ENCODE measurements around the gene TMUB2. TPM values are rescaled to one million over a fixed set of nuclear protein-coding genes. Genes with fewer than 3 reads are reported as not detected.

TMUB2 gene
- total and polyA plus RNA-seq, 2 of the 13 experiments (the other 11 are each of a cell fraction or from before 2014, with no cell fraction given), result 26.9 to 50.8 TPM

DNA sequence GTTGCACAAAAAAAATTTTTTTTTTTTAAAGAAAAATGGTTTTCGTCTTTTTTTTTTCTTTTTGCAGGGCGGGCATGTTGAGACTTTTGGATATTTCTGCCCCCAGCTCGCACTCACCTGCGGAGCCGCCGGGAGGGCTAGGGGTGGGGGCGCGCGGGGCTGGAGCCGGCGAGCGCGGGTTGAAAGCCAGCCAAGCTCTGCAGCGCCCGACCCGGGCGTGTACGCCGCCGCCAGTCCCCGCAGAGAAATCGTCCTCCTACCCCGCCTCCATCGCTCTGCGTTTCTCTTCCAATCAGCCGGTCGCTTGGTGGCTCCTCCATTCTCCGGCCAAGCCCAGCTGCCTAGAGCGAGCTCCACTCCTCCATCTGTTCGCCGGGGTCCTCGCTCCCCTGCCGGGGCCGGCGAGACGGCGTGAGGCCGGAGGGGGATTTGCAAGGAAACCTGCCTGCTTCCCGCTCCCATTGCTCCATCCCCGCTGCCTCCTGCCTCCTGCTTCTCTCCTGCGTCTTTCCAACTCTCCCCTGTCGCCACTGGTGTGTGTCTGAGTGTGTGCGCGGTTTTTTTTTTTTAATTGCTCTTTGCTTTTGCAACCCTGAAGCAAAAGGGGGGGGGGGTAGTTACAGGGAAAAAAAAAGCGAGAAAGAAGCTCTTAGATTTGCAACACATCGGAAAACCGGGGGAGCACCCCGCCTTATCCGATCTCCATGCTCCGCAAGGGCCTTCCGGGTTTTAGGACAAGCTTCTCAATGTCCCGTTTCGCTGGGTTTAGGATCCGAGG lies 34.5 kb downstream of the TMUB2 start (continued):
- TF ChIP-seq, protein P1, sequence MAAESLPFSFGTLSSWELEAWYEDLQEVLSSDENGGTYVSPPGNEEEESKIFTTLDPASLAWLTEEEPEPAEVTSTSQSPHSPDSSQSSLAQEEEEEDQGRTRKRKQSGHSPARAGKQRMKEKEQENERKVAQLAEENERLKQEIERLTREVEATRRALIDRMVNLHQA (CRISPR knock-in tag; IDR thresholded peaks at IDR 0.05), result no peak
- TF ChIP-seq MTA1 (CRISPR knock-in tag; IDR thresholded peaks at IDR 0.05; ENCODE audit: borderline replicate concordance), result no peak; the same call in 1 of the 2 replicates
- TF ChIP-seq KDM5B (CRISPR knock-in tag; IDR thresholded peaks at IDR 0.05; ENCODE audit: borderline replicate concordance), result peak; percentile 1; the same call in 1 of the 2 replicates
- no peak for TF ChIP-seq GATAD1 (CRISPR knock-in tag; IDR thresholded peaks at IDR 0.05)
- no peak for TF ChIP-seq ZNF768 (CRISPR knock-in tag; IDR thresholded peaks at IDR 0.05)
- no peak; the same call in 1 of the 2 replicates for TF ChIP-seq MYC (CRISPR knock-in tag; IDR thresholded peaks at IDR 0.05; ENCODE audit: borderline replicate concordance)
- TF ChIP-seq, protein P2, sequence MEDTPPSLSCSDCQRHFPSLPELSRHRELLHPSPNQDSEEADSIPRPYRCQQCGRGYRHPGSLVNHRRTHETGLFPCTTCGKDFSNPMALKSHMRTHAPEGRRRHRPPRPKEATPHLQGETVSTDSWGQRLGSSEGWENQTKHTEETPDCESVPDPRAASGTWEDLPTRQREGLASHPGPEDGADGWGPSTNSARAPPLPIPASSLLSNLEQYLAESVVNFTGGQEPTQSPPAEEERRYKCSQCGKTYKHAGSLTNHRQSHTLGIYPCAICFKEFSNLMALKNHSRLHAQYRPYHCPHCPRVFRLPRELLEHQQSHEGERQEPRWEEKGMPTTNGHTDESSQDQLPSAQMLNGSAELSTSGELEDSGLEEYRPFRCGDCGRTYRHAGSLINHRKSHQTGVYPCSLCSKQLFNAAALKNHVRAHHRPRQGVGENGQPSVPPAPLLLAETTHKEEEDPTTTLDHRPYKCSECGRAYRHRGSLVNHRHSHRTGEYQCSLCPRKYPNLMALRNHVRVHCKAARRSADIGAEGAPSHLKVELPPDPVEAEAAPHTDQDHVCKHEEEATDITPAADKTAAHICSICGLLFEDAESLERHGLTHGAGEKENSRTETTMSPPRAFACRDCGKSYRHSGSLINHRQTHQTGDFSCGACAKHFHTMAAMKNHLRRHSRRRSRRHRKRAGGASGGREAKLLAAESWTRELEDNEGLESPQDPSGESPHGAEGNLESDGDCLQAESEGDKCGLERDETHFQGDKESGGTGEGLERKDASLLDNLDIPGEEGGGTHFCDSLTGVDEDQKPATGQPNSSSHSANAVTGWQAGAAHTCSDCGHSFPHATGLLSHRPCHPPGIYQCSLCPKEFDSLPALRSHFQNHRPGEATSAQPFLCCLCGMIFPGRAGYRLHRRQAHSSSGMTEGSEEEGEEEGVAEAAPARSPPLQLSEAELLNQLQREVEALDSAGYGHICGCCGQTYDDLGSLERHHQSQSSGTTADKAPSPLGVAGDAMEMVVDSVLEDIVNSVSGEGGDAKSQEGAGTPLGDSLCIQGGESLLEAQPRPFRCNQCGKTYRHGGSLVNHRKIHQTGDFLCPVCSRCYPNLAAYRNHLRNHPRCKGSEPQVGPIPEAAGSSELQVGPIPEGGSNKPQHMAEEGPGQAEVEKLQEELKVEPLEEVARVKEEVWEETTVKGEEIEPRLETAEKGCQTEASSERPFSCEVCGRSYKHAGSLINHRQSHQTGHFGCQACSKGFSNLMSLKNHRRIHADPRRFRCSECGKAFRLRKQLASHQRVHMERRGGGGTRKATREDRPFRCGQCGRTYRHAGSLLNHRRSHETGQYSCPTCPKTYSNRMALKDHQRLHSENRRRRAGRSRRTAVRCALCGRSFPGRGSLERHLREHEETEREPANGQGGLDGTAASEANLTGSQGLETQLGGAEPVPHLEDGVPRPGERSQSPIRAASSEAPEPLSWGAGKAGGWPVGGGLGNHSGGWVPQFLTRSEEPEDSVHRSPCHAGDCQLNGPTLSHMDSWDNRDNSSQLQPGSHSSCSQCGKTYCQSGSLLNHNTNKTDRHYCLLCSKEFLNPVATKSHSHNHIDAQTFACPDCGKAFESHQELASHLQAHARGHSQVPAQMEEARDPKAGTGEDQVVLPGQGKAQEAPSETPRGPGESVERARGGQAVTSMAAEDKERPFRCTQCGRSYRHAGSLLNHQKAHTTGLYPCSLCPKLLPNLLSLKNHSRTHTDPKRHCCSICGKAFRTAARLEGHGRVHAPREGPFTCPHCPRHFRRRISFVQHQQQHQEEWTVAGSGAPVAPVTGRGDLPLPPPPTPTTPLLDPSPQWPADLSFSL (CRISPR knock-in tag; IDR thresholded peaks at IDR 0.05), result no peak
- 0 out of 2 replicates have a peak, but pooled peaks have one; percentile 9 for TF ChIP-seq TBX2 (CRISPR knock-in tag; IDR thresholded peaks at IDR 0.05; ENCODE audit: borderline replicate concordance)
- TF ChIP-seq SNAPC5 (CRISPR knock-in tag; IDR thresholded peaks at IDR 0.05; ENCODE audit: borderline replicate concordance), result no peak
- no peak for TF ChIP-seq ZNF605 (CRISPR knock-in tag; IDR thresholded peaks at IDR 0.05)
- TF ChIP-seq GATA4 (IDR thresholded peaks at IDR 0.05; ENCODE audit: borderline replicate concordance, low read depth), result no peak
- TF ChIP-seq ZBTB20 (CRISPR knock-in tag; IDR thresholded peaks at IDR 0.05; ENCODE audit: borderline replicate concordance, low read depth), result no peak
- TF ChIP-seq, protein P3, sequence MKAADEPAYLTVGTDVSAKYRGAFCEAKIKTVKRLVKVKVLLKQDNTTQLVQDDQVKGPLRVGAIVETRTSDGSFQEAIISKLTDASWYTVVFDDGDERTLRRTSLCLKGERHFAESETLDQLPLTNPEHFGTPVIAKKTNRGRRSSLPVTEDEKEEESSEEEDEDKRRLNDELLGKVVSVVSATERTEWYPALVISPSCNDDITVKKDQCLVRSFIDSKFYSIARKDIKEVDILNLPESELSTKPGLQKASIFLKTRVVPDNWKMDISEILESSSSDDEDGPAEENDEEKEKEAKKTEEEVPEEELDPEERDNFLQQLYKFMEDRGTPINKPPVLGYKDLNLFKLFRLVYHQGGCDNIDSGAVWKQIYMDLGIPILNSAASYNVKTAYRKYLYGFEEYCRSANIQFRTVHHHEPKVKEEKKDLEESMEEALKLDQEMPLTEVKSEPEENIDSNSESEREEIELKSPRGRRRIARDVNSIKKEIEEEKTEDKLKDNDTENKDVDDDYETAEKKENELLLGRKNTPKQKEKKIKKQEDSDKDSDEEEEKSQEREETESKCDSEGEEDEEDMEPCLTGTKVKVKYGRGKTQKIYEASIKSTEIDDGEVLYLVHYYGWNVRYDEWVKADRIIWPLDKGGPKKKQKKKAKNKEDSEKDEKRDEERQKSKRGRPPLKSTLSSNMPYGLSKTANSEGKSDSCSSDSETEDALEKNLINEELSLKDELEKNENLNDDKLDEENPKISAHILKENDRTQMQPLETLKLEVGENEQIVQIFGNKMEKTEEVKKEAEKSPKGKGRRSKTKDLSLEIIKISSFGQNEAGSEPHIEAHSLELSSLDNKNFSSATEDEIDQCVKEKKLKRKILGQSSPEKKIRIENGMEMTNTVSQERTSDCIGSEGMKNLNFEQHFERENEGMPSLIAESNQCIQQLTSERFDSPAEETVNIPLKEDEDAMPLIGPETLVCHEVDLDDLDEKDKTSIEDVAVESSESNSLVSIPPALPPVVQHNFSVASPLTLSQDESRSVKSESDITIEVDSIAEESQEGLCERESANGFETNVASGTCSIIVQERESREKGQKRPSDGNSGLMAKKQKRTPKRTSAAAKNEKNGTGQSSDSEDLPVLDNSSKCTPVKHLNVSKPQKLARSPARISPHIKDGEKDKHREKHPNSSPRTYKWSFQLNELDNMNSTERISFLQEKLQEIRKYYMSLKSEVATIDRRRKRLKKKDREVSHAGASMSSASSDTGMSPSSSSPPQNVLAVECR (CRISPR knock-in tag; IDR thresholded peaks at IDR 0.05; ENCODE audit: borderline replicate concordance), result peak; percentile 44; the same call in 1 of the 2 replicates
- TF ChIP-seq, protein P4, sequence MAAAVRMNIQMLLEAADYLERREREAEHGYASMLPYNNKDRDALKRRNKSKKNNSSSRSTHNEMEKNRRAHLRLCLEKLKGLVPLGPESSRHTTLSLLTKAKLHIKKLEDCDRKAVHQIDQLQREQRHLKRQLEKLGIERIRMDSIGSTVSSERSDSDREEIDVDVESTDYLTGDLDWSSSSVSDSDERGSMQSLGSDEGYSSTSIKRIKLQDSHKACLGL (CRISPR knock-in tag; IDR thresholded peaks at IDR 0.05), result no peak
- peak; percentile 53; the same call in 1 of the 2 replicates for TF ChIP-seq ZNF891 (CRISPR knock-in tag; IDR thresholded peaks at IDR 0.05)

All from HepG2 (cell line).